Endodermal cell (in vitro differentiated cells): ENCODE results near the gene UNC5C. TPM values are rescaled to one million over a fixed set of nuclear protein-coding genes. Genes with fewer than 3 reads are reported as not detected.

Experiments used
- DNase-seq: peaks from one replicate; pipeline ENCODE4 v3.0.0-alpha.2; 2017
- H3K27ac ChIP-seq: 2 replicates; pipeline ENCODE4 v1.5.1; 2013; ENCODE audit warnings: mild to moderate bottlenecking, low read depth, low read length, moderate library complexity
- H3K27me3 ChIP-seq: 2 replicates; pipeline ENCODE4 v1.6.1; 2013; ENCODE audit warnings: mild to moderate bottlenecking, low read length, moderate library complexity; ENCODE audit not compliant: insufficient read depth, control insufficient read depth, poor library complexity, severe bottlenecking
- H3K36me3 ChIP-seq: 2 replicates; pipeline ENCODE4 v1.7.0; 2013; ENCODE audit warnings: mild to moderate bottlenecking, low read length, moderate library complexity; ENCODE audit not compliant: control insufficient read depth, insufficient read depth
- H3K4me1 ChIP-seq: one replicate; pipeline ENCODE4 v1.7.0; 2013; ENCODE audit warnings: low read length; ENCODE audit not compliant: control insufficient read depth, insufficient read depth
- H3K4me3 ChIP-seq: 2 replicates; pipeline ENCODE4 v1.5.1; 2013; ENCODE audit warnings: mild to moderate bottlenecking, low read length, moderate library complexity
- H3K9ac ChIP-seq: 2 replicates; pipeline ENCODE4 v1.6.1; 2013; ENCODE audit warnings: mild to moderate bottlenecking, low read length, moderate library complexity; ENCODE audit not compliant: poor library complexity, severe bottlenecking; ENCODE audit errors: extremely low read depth
- H3K9me3 ChIP-seq: 2 replicates; pipeline ENCODE4 v1.6.1; 2013; ENCODE audit warnings: mild to moderate bottlenecking, low read length, moderate library complexity; ENCODE audit not compliant: control insufficient read depth
- H3K27ac Mint-ChIP-seq: 2 replicates; pipeline ENCODE4 v1.8.0; 2020; ENCODE audit warnings: mixed read lengths
- H3K27me3 Mint-ChIP-seq: 2 replicates; pipeline ENCODE4 v1.8.0; 2021; ENCODE audit warnings: mild to moderate bottlenecking, mixed read lengths; ENCODE audit not compliant: insufficient read depth
- H3K36me3 Mint-ChIP-seq: 2 replicates; pipeline ENCODE4 v1.8.0; 2020; ENCODE audit warnings: low read depth, mixed read lengths
- H3K4me1 Mint-ChIP-seq: 2 replicates; pipeline ENCODE4 v1.8.0; 2020; ENCODE audit warnings: mixed read lengths
- H3K4me3 Mint-ChIP-seq: 2 replicates; pipeline ENCODE4 v1.8.0; 2020; ENCODE audit warnings: mild to moderate bottlenecking, moderate library complexity, mixed read lengths
- H3K9me3 Mint-ChIP-seq: 2 replicates; pipeline ENCODE4 v1.8.0; 2020; ENCODE audit warnings: mild to moderate bottlenecking, mixed read lengths
- CTCF ChIP-seq: fragments of 200-600 bp; sonication (generic); conservative IDR thresholded peaks from 2 replicates; pipeline ENCODE4 v1.5.0; 2021; ENCODE audit warnings: antibody characterized with exemption, mild to moderate bottlenecking
- WGBS, 2 experiments: methylation state at CpG; one replicate each; pipeline versions ENCODE4 v1.1.5 to v1.1.7; 2013; ENCODE audit warnings: missing lambda C conversion rate in 2 of 2, mixed read lengths in 1 of 2; ENCODE audit not compliant: insufficient coverage in 1 of 2, insufficient read length in 1 of 2; 5-methylcytosine and 5-hydroxymethylcytosine counted together
- total RNA-seq, 2 donors: library from RNA; stranded (reverse); fragmentation: NEBNext Ultra II Directional in 1 of 2; extraction: Animal tissue kit (Norgen Biotek cat#: 25700) in 1 of 2; gene quantifications; 2 replicates in 1 of 2; 3 replicates in 1 of 2; pipeline ENCODE4 v1.2.1, GENCODE V29; 2021

The UNC5C gene
- total RNA-seq, 2 donors from 2014 or later: 2.0 to 7.2 TPM

GRCh38 chr4:95284655-95285054 lies 264.1 kb downstream of the UNC5C start:
- DNase-seq: no peak
- Histone ChIP-seq H3K4me3 (no peak overlapping the region), H3K9ac (no peak overlapping the region), H3K9me3 (peaks cover 17% of the 10 kb centered on the region), H3K27me3 (no peaks in the 10 kb centered on the region), H3K27ac (no peak overlapping the region), H3K36me3 (no peaks in the 10 kb centered on the region), H3K4me1 (no peaks in the 10 kb centered on the region)
- H3K4me1 Mint-ChIP-seq: no peaks in the 10 kb centered on the region
- 100% methylated on average over 1 of the region's 1 CpG for WGBS, 2 experiments
- H3K36me3 Mint-ChIP-seq: no peaks in the 10 kb centered on the region
- no peak for TF ChIP-seq CTCF
- no peak overlapping the region for H3K4me3 Mint-ChIP-seq
- peaks cover 11% of the 10 kb centered on the region for H3K9me3 Mint-ChIP-seq
- H3K27me3 Mint-ChIP-seq: no peaks in the 10 kb centered on the region
- H3K27ac Mint-ChIP-seq: no peak overlapping the region

DNA sequence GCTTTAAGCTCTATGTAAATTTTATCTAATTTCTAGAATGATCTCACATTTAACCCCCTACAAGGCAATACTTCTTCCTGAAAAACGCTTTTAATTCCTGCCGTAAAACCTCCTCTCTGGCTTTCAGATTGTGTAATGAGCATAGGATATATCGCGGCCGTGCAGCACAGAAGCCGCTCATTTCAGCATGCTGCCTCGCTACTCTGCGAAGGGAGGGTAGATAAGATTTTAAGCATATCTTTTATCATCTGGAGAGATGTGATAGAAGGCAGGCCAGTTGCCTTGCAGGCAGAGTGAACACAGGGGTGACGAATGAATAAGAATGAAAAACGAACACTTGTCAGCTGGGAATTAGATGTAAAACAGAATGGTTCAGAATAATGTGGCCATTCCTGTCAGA lies 265.5 kb downstream of the UNC5C start:
- 61 to 85% methylated on average over 4 to 10 of the region's 10 CpGs for WGBS, 2 experiments

DNA sequence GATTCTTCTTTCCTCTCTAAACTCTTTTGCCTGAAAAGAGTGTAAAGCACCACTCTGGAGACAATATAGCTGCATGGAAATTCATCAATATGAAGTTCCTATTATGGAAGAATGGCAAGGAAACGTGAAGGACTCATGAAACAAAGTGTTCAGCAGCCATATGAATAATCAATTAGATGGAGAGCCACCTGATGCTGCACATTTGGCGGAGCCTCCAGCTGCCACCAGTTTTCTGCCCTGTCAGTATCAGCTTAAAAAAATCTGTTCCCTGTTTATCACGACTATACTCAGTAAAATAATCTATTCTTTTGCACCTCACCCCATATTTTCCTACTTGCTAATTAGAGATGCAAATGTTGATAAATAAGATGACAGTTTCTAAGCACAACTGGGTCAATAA lies 276.0 kb downstream of the UNC5C start:
- Mint-ChIP-seq H3K27me3 (no peaks in the 10 kb centered on the region), H3K27ac (no peak overlapping the region), H3K36me3 (peaks cover 3% of the 10 kb centered on the region), H3K9me3 (no peaks in the 10 kb centered on the region), H3K4me1 (peaks cover 12% of the 10 kb centered on the region), H3K4me3 (no peak overlapping the region)
- Histone ChIP-seq H3K9ac (no peak overlapping the region), H3K27ac (no peak overlapping the region), H3K4me3 (no peak overlapping the region), H3K36me3 (no peaks in the 10 kb centered on the region), H3K27me3 (no peaks in the 10 kb centered on the region), H3K4me1 (peaks cover 4% of the 10 kb centered on the region), H3K9me3 (no peaks in the 10 kb centered on the region)
- DNase-seq: no peak
- no peak for TF ChIP-seq CTCF
- 86 to 87% methylated on average over 2 to 3 of the region's 3 CpGs for WGBS, 2 experiments

More for the DNA sequence above, 265.5 kb downstream of the UNC5C start:
- Histone ChIP-seq H3K4me1 (no peaks in the 10 kb centered on the region), H3K27ac (no peak overlapping the region), H3K36me3 (no peaks in the 10 kb centered on the region), H3K9ac (no peak overlapping the region), H3K9me3 (peaks cover 9% of the 10 kb centered on the region), H3K4me3 (no peak overlapping the region), H3K27me3 (no peaks in the 10 kb centered on the region)
- DNase-seq: no peak
- Mint-ChIP-seq H3K4me3 (no peak overlapping the region), H3K36me3 (no peaks in the 10 kb centered on the region), H3K27ac (no peak overlapping the region), H3K9me3 (peaks cover 3% of the 10 kb centered on the region), H3K4me1 (no peaks in the 10 kb centered on the region), H3K27me3 (no peaks in the 10 kb centered on the region)
- no peak for TF ChIP-seq CTCF
